HCT116 (cell line): ENCODE data around the gene TUBA1C. TPM values are rescaled to one million over a fixed set of nuclear protein-coding genes. Genes with fewer than 3 reads are reported as not detected.

Source experiments
- ATAC-seq: fragments of 200-7000 bp; cut with Tn5 transposase; 2 replicates; pipeline ENCODE4 v1.9.1; 2020; ENCODE audit warnings: mild to moderate bottlenecking, moderate library complexity
- BruUV-seq: library from RNA; stranded (reverse); fragments of 400-500 nt; replicated peaks from 2 replicates; lab custom pipeline; 2021; lab: Mats Ljungman, UMichigan
- CTCF ChIA-PET: fragments of 300-600 bp; sonication (Branson Sonifier 250); formaldehyde crosslinking; loops from one replicate; lab custom pipeline; 2021; ENCODE audit warnings: antibody characterized with exemption; lab: Charles Lee
- POLR2A ChIA-PET: fragments of 300-600, 350-600 bp; sonication (Branson Sonifier 250); formaldehyde crosslinking; loops from one replicate; lab custom pipeline; 2021; ENCODE audit warnings: antibody characterized with exemption; lab: Charles Lee
- RAD21 ChIA-PET, 2 experiments: fragments of 300-600 bp; sonication (Branson Sonifier 250); formaldehyde crosslinking; loops; one replicate each; lab custom pipeline; 2023; ENCODE audit warnings: low total read pairs in 2 of 2; ENCODE audit not compliant: uncharacterized antibody in 2 of 2, unreplicated experiment in 2 of 2, low non-redundant PET in 1 of 2; lab: Charles Lee
- DNase-seq: peaks from one replicate; pipeline ENCODE4 v3.0.0-alpha.2; 2010; ENCODE audit warnings: low read depth, low spot score
- H2AFZ ChIP-seq: fragments of 200-600 bp; shearing (Covaris generic), sonication (generic); 2 replicates; pipeline ENCODE4 v1.6.1; 2017; ENCODE audit warnings: low read depth, mixed run types, mixed read lengths, antibody characterized with exemption, low read length; ENCODE audit not compliant: poor library complexity, severe bottlenecking
- H3K27ac ChIP-seq: 2 replicates; pipeline ENCODE4 v1.5.1; 2012; ENCODE audit warnings: low read depth, low read length
- H3K27me3 ChIP-seq: fragments of 200-600 bp; sonication (generic); 2 replicates; pipeline ENCODE4 v1.6.1; 2016; ENCODE audit warnings: mixed run types, low read length, mixed read lengths; ENCODE audit not compliant: insufficient read depth
- H3K36me3 ChIP-seq, 2 experiments: fragments of 200-500 bp in 1 of 2; fragments of 200-600 bp in 1 of 2; sonication (Bioruptor generic) in 1 of 2; sonication (generic) in 1 of 2; 2 replicates each; pipeline versions ENCODE4 v1.5.1 to v1.6.1; 2014 to 2016; ENCODE audit warnings: low read length in 2 of 2, inconsistent platforms in 1 of 2, mixed read lengths in 1 of 2, mixed run types in 1 of 2; ENCODE audit not compliant: insufficient read depth in 2 of 2, control insufficient read depth in 1 of 2
- H3K4me1 ChIP-seq, 2 experiments: fragments of 200-600 bp in 1 of 2; sonication (generic) in 1 of 2; 2 replicates each; pipeline versions ENCODE4 v1.5.1 to v1.6.1; 2012 to 2017; ENCODE audit warnings: low read length in 2 of 2, inconsistent platforms in 1 of 2, mild to moderate bottlenecking in 1 of 2, mixed read lengths in 1 of 2, mixed run types in 1 of 2, moderate library complexity in 1 of 2; ENCODE audit not compliant: insufficient read depth in 2 of 2, control insufficient read depth in 1 of 2
- H3K4me2 ChIP-seq: fragments of 200-600 bp; sonication (generic); 2 replicates; pipeline ENCODE4 v1.6.1; 2017; ENCODE audit warnings: mixed run types, low read length, mixed read lengths
- H3K4me3 ChIP-seq, 2 experiments: fragments of 200-600 bp in 1 of 2; sonication (generic) in 1 of 2; replicated peaks in 1 of 2; 2 replicates each; pipeline ENCODE4 v1.5.1; 2011 to 2016; ENCODE audit warnings: low read length in 2 of 2, control low read depth in 1 of 2, low read depth in 1 of 2, mild to moderate bottlenecking in 1 of 2, mixed read lengths in 1 of 2, mixed run types in 1 of 2
- H3K79me2 ChIP-seq: fragments of 200-600 bp; sonication (generic); 2 replicates; pipeline ENCODE4 v1.6.1; 2017; ENCODE audit warnings: mild to moderate bottlenecking, mixed run types, low read length, moderate library complexity, mixed read lengths; ENCODE audit not compliant: insufficient read depth
- H3K9ac ChIP-seq: fragments of 200-600 bp; sonication (generic); 2 replicates; pipeline ENCODE4 v1.6.1; 2016; ENCODE audit warnings: low read length, mixed read lengths
- H3K9me2 ChIP-seq: fragments of 200-600 bp; sonication (generic), shearing (Covaris generic); 2 replicates; pipeline ENCODE4 v1.6.1; 2017; ENCODE audit warnings: mixed run types, mild to moderate bottlenecking, moderate library complexity; ENCODE audit not compliant: insufficient read depth
- H3K9me3 ChIP-seq, 2 experiments: fragments of 200-500 bp in 1 of 2; fragments of 200-600 bp in 1 of 2; sonication (Bioruptor generic) in 1 of 2; sonication (generic) in 1 of 2; 2 replicates each; pipeline ENCODE4 v1.6.1; 2014 to 2017; ENCODE audit warnings: low read length in 2 of 2, mixed read lengths in 2 of 2, inconsistent platforms in 1 of 2, low read depth in 1 of 2, mild to moderate bottlenecking in 1 of 2, mixed run types in 1 of 2, moderate library complexity in 1 of 2; ENCODE audit not compliant: control insufficient read depth in 1 of 2, insufficient read depth in 1 of 2
- H4K20me1 ChIP-seq: fragments of 200-600 bp; sonication (generic), shearing (Covaris generic); 2 replicates; pipeline ENCODE4 v1.6.1; 2017; ENCODE audit warnings: mixed run types, mild to moderate bottlenecking, moderate library complexity; ENCODE audit not compliant: insufficient read depth
- CBX3 ChIP-seq: IDR thresholded peaks from 2 replicates; pipeline ENCODE4 v1.6.1; 2012; ENCODE audit warnings: low read depth
- CEBPB ChIP-seq: IDR thresholded peaks from 2 replicates; pipeline ENCODE4 v1.6.1; 2012; ENCODE audit warnings: low read depth
- EGR1 ChIP-seq: IDR thresholded peaks from 2 replicates; pipeline ENCODE4 v1.6.1; 2012; ENCODE audit warnings: low read depth
- FOSL1 ChIP-seq: IDR thresholded peaks from 2 replicates; pipeline ENCODE4 v1.6.1; 2012; ENCODE audit warnings: low read depth
- POLR2A ChIP-seq: IDR thresholded peaks from 2 replicates; pipeline ENCODE4 v1.7.0; 2011; ENCODE audit warnings: borderline replicate concordance; ENCODE audit not compliant: insufficient read depth, insufficient read length; ENCODE audit errors: extremely low read depth
- POLR2AphosphoS5 ChIP-seq: IDR thresholded peaks from 2 replicates; pipeline ENCODE4 v1.6.1; 2011; ENCODE audit warnings: mild to moderate bottlenecking, low read depth, low read length, moderate library complexity
- SIN3A ChIP-seq: IDR thresholded peaks from 2 replicates; pipeline ENCODE4 v1.6.1; 2012; ENCODE audit warnings: low read depth
- SP1 ChIP-seq: IDR thresholded peaks from 2 replicates; pipeline ENCODE4 v1.6.1; 2012; ENCODE audit warnings: low read depth
- YY1 ChIP-seq: IDR thresholded peaks from 2 replicates; pipeline ENCODE4 v1.6.1; 2011; ENCODE audit warnings: low read length, low read depth, moderate library complexity, mild to moderate bottlenecking; ENCODE audit not compliant: insufficient replicate concordance; ENCODE audit errors: extremely low read depth
- ZFX ChIP-seq: fragments of 450-650 bp; IDR thresholded peaks from 2 replicates; pipeline ENCODE4 v1.6.1; 2017
- intact Hi-C: fragments of 100-400 bp; cut with micrococcal nuclease; formaldehyde crosslinking; loops from 2 replicates; pipeline ENCODE4 v1.10.0; 2022
- total RNA-seq: library from RNA; stranded (reverse); gene quantifications from one replicate; pipeline ENCODE4 v1.2.1, GENCODE V29; 2021; ENCODE audit not compliant: unreplicated experiment
- TF ChIP-seq, protein P1 (sequence below): IDR thresholded peaks from 2 replicates; pipeline ENCODE4 v1.6.1; 2012
- TF ChIP-seq, protein P2 (sequence below): IDR thresholded peaks from 2 replicates; pipeline ENCODE4 v1.6.1; 2012
- TF ChIP-seq, protein P3 (sequence below): IDR thresholded peaks from 2 replicates; pipeline ENCODE4 v1.6.1; 2011; ENCODE audit warnings: mild to moderate bottlenecking, low read length, moderate library complexity; ENCODE audit not compliant: insufficient replicate concordance; ENCODE audit errors: extremely low read depth

Gene TUBA1C
- total RNA-seq, 1 experiment from 2014 or later: 571 TPM

DNA sequence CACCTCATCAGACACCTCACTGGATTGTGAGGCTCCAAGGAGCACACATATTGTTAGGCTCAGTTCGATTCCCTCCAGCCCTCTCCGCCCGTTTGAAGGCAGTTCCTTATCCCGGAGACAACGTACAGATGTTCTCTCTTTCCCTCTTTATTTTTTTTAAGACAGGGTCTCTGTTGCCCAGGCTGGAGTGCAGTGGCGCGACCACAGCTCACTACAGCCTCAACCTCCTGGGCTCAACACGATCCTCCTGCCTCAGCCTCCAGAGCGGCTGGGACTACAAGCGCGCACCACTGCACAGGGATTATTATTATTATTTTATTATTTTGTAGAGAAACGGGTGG, 57.5 kb downstream of the TUBA1C start:
- Histone ChIP-seq H3K9me3 (no peaks in the 10 kb centered on the region), H3K4me1 (peaks cover 8 to 14% of the 10 kb centered on the region in 2 experiments), H4K20me1 (no peaks in the 10 kb centered on the region), H3K27me3 (no peaks in the 10 kb centered on the region), H3K4me3 (peak overlapping the region; percentile 72 to 99), H3K79me2 (peaks cover 27% of the 10 kb centered on the region), H3K36me3 (peaks cover 10 to 21% of the 10 kb centered on the region in 2 experiments; a peak in 2 of 4 replicates), H2AFZ (no peak overlapping the region), H3K27ac (peak overlapping the region; percentile 64), H3K9me2 (no peaks in the 10 kb centered on the region), H3K4me2 (peak overlapping the region; percentile 93), H3K9ac (peak overlapping the region; percentile 88)
- ChIA-PET RAD21 (interaction anchor here in 1 of 2 experiments (1.1 to 1.3 kb wide), 2 partner anchors 9 to 24 kb away, joined by 3 read pairs; no protein-coding TSS in a partner anchor), POLR2A (interaction anchor here (0.7 to 2.0 kb wide), 11 partner anchors 9 to 419 kb away, joined by 3 to 22 read pairs (median 5); partner anchors contain the start of genes SPATS2 and TMBIM6), CTCF (interaction anchor here (0.9 to 3.4 kb wide), 11 partner anchors 9 to 301 kb away, joined by 3 to 45 read pairs (median 9); partner anchors contain the start of genes C1QL4, DNAJC22 and PRPF40B)
- no peak for DNase-seq
- BruUV-seq: TSS peak; percentile 94
- TF ChIP-seq SP1: no peak
- no peak for TF ChIP-seq POLR2AphosphoS5
- TF ChIP-seq POLR2A: peak; percentile 10
- peak; percentile 80; the same call in 1 of the 2 replicates for TF ChIP-seq SIN3A
- peak; percentile 6 for ATAC-seq
- intact Hi-C loops: no loop called here

DNA sequence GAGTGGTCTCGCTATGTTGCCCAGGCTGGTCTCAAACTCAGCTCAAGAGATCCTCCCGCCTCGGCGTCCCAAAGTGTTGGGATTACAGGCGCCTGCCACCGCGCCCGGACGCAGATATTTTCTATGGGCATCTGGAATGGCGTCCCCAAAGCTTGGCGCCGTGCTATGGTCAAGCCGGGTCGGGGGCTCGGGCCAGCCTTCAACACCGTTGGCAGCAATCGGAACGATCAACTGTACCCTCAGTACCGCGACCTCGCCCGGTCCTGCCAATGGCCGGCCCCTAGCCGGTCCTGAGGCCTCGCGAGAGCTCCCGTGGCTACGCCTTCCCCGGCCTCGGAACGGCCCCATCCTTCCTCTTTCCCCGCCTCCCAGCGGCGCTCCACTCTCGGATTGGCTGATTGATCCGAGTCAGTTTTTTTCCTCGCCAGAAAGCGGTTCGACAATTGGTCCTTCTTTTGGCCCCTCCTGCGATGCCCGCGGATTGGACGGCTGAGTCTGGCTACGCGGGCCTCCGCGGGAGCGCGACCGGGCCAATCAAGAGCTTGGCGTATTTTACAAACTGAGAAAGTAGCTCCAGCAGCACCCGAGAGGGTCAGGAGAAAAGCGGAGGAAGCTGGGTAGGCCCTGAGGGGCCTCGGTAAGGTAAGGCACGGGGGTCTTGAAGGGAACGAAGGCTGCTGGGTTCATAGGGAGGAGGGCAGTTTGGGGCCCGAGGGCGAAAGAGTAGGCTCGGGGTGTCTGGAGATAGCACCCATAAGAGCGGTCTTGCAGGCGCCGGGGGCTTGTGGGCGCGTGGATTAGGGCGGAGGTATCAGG, 58.0 kb downstream of the TUBA1C start, which contains the start of gene TROAP:
TROAP (plus strand) TSS at position 548 of the 816 bp plus-strand sequence. CDS start 354 bp downstream, outside the sequence.
- DNase-seq (peak; percentile 97), ATAC-seq (peak; percentile 96)
- CTCF ChIA-PET: interaction anchor here (0.9 to 3.4 kb wide), 11 partner anchors 9 to 315 kb away, joined by 3 to 45 read pairs (median 9); partner anchors contain the start of genes C1QL4, DNAJC22 and PRPF40B
- no peaks in the 10 kb centered on the region for H3K27me3 ChIP-seq
- H2AFZ ChIP-seq: peak within 1 kb of the TSS; percentile 80
- H3K4me3 ChIP-seq: peak within 1 kb of the TSS; percentile 72 to 99
- H3K9me3 ChIP-seq: no peaks in the 10 kb centered on the region
- peaks cover 27% of the 10 kb centered on the region for H3K79me2 ChIP-seq
- H4K20me1 ChIP-seq: no peaks in the 10 kb centered on the region
- H3K4me2 ChIP-seq: peak within 1 kb of the TSS; percentile 93
- POLR2A ChIA-PET: interaction anchor here (0.6 to 2.0 kb wide), 12 partner anchors 9 to 418 kb away, joined by 3 to 22 read pairs (median 4); partner anchors contain the start of genes SPATS2 and TMBIM6
- no peaks in the 10 kb centered on the region for H3K9me2 ChIP-seq
- BruUV-seq: no TSS peak
- peaks cover 8 to 14% of the 10 kb centered on the region in 2 experiments for H3K4me1 ChIP-seq
- peak; percentile 70 for TF ChIP-seq YY1
- TF ChIP-seq, protein P1, sequence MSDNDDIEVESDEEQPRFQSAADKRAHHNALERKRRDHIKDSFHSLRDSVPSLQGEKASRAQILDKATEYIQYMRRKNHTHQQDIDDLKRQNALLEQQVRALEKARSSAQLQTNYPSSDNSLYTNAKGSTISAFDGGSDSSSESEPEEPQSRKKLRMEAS: no peak
- TF ChIP-seq, protein P2, sequence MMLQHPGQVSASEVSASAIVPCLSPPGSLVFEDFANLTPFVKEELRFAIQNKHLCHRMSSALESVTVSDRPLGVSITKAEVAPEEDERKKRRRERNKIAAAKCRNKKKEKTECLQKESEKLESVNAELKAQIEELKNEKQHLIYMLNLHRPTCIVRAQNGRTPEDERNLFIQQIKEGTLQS: no peak
- TF ChIP-seq CEBPB: no peak
- TF ChIP-seq SP1: peak; percentile 94
- no peak for TF ChIP-seq CBX3
- TF ChIP-seq POLR2A: peak; percentile 51
- TF ChIP-seq, protein P3, sequence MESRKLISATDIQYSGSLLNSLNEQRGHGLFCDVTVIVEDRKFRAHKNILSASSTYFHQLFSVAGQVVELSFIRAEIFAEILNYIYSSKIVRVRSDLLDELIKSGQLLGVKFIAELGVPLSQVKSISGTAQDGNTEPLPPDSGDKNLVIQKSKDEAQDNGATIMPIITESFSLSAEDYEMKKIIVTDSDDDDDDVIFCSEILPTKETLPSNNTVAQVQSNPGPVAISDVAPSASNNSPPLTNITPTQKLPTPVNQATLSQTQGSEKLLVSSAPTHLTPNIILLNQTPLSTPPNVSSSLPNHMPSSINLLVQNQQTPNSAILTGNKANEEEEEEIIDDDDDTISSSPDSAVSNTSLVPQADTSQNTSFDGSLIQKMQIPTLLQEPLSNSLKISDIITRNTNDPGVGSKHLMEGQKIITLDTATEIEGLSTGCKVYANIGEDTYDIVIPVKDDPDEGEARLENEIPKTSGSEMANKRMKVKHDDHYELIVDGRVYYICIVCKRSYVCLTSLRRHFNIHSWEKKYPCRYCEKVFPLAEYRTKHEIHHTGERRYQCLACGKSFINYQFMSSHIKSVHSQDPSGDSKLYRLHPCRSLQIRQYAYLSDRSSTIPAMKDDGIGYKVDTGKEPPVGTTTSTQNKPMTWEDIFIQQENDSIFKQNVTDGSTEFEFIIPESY: peak; percentile 89
- no peak for TF ChIP-seq EGR1
- TF ChIP-seq FOSL1: no peak
- TF ChIP-seq POLR2AphosphoS5: peak; percentile 65; the same call in 1 of the 2 replicates
- TF ChIP-seq SIN3A: peak; percentile 97
- TF ChIP-seq ZFX: peak; percentile 10; the same call in 1 of the 2 replicates
- intact Hi-C loops: no loop called here
- RAD21 ChIA-PET: interaction anchor here (0.5 to 1.3 kb wide), 3 partner anchors 9 to 26 kb away, joined by 3 read pairs; no protein-coding TSS in a partner anchor
- H3K9ac ChIP-seq: peak within 1 kb of the TSS; percentile 88
- peak within 1 kb of the TSS; percentile 70 for H3K27ac ChIP-seq
- H3K36me3 ChIP-seq: peaks cover 14 to 23% of the 10 kb centered on the region in 2 experiments; a peak in 2 of 4 replicates
